OCI-LY3 (cell line): ENCODE results near the gene SUCLG2.

Experiments
- H2AFZ ChIP-seq: fragments of 200-600, 300-600 bp; shearing (Covaris generic); 2 replicates; pipeline ENCODE4 v1.6.0; 2014; ENCODE audit warnings: antibody characterized with exemption, low read depth, low read length
- H3K27ac ChIP-seq: fragments of 200-600, 300-600 bp; sonication (generic); 2 replicates; pipeline ENCODE4 v1.5.1; 2014; ENCODE audit warnings: mild to moderate bottlenecking, low read length, moderate library complexity, mixed read lengths
- H3K27me3 ChIP-seq: fragments of 200-600, 300-600 bp; sonication (generic); 2 replicates; pipeline ENCODE4 v1.6.1; 2014; ENCODE audit warnings: low read depth, low read length, mixed read lengths
- H3K36me3 ChIP-seq: fragments of 200-600, 300-600 bp; sonication (generic); replicated peaks from 2 replicates; pipeline ENCODE3; 2014; ENCODE audit warnings: low read depth, low read length, mixed read lengths
- H3K4me1 ChIP-seq: fragments of 300-600, 200-600 bp; sonication (generic); 2 replicates; pipeline ENCODE4 v1.6.1; 2014; ENCODE audit warnings: low read length, mixed read lengths
- H3K4me2 ChIP-seq: fragments of 200-600, 300-600 bp; sonication (generic); 2 replicates; pipeline ENCODE4 v1.6.1; 2014; ENCODE audit warnings: low read length, mixed read lengths
- H3K4me3 ChIP-seq: fragments of 300-600, 200-600 bp; sonication (generic); 2 replicates; pipeline ENCODE4 v1.5.1; 2014; ENCODE audit warnings: antibody characterized with exemption, mild to moderate bottlenecking, low read length, moderate library complexity
- H3K79me2 ChIP-seq: fragments of 300-600, 200-600 bp; shearing (Covaris generic); 2 replicates; pipeline ENCODE4 v1.6.1; 2014; ENCODE audit warnings: mild to moderate bottlenecking, low read length, mixed read lengths
- H3K9ac ChIP-seq: fragments of 300-600, 200-600 bp; shearing (Covaris generic); 2 replicates; pipeline ENCODE4 v1.6.0; 2014; ENCODE audit warnings: mild to moderate bottlenecking, low read length, moderate library complexity
- H3K9me3 ChIP-seq: fragments of 200-600, 300-600 bp; shearing (Covaris generic); 2 replicates; pipeline ENCODE4 v1.6.1; 2014; ENCODE audit warnings: low read length, mixed read lengths; ENCODE audit not compliant: insufficient read depth
- H4K20me1 ChIP-seq: fragments of 200-600, 300-600 bp; sonication (generic); 2 replicates; pipeline ENCODE4 v1.6.1; 2016; ENCODE audit warnings: low read length, mixed read lengths; ENCODE audit not compliant: insufficient read depth
- EZH2phosphoT487 ChIP-seq: fragments of 200-600 bp; shearing (Covaris generic); IDR thresholded peaks from 2 replicates; pipeline ENCODE4 v1.6.1; 2018; ENCODE audit warnings: antibody characterized with exemption, mixed run types, low read depth
- TF ChIP-seq, protein P1 (sequence below): fragments of 200-600, 300-600 bp; sonication (generic); IDR thresholded peaks from 2 replicates; pipeline ENCODE4 v1.5.1; 2014; ENCODE audit warnings: antibody characterized with exemption, low read length, low read depth

SUCLG2 gene

DNA sequence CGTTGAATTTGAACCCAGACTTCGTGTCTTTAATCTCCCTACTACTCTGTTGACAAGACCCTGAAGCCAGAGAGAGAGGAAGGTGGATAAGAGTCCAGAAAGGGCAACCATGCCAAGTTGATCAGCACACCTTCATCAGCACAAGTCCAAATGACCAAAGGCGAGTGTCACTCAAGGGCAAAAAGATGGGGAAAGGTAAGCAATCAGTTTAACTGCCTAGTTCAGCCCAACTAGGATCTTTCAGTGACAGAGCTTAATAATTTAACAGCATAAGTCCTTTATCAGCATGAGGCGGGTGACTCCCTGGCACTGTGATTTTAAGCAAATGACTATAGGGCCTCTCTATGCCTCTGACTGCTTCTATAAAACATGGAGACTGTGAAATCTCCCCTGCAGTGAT is 6.2 kb downstream of the SUCLG2 start:
- peaks cover 51% of the 10 kb centered on the region for H3K4me1 ChIP-seq
- H3K36me3 ChIP-seq: peaks cover 51% of the 10 kb centered on the region
- no peak overlapping the region for H3K4me3 ChIP-seq
- peaks cover 97% of the 10 kb centered on the region for H3K79me2 ChIP-seq
- TF ChIP-seq, protein P1, sequence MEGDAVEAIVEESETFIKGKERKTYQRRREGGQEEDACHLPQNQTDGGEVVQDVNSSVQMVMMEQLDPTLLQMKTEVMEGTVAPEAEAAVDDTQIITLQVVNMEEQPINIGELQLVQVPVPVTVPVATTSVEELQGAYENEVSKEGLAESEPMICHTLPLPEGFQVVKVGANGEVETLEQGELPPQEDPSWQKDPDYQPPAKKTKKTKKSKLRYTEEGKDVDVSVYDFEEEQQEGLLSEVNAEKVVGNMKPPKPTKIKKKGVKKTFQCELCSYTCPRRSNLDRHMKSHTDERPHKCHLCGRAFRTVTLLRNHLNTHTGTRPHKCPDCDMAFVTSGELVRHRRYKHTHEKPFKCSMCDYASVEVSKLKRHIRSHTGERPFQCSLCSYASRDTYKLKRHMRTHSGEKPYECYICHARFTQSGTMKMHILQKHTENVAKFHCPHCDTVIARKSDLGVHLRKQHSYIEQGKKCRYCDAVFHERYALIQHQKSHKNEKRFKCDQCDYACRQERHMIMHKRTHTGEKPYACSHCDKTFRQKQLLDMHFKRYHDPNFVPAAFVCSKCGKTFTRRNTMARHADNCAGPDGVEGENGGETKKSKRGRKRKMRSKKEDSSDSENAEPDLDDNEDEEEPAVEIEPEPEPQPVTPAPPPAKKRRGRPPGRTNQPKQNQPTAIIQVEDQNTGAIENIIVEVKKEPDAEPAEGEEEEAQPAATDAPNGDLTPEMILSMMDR: no peak
- TF ChIP-seq EZH2phosphoT487: no peak
- H3K27me3 ChIP-seq: no peaks in the 10 kb centered on the region
- H4K20me1 ChIP-seq: peaks cover 82% of the 10 kb centered on the region
- H3K4me2 ChIP-seq: no peak overlapping the region
- H3K9me3 ChIP-seq: no peaks in the 10 kb centered on the region
- no peak overlapping the region for H3K27ac ChIP-seq
- H3K9ac ChIP-seq: no peak overlapping the region
- H2AFZ ChIP-seq: no peak overlapping the region

DNA sequence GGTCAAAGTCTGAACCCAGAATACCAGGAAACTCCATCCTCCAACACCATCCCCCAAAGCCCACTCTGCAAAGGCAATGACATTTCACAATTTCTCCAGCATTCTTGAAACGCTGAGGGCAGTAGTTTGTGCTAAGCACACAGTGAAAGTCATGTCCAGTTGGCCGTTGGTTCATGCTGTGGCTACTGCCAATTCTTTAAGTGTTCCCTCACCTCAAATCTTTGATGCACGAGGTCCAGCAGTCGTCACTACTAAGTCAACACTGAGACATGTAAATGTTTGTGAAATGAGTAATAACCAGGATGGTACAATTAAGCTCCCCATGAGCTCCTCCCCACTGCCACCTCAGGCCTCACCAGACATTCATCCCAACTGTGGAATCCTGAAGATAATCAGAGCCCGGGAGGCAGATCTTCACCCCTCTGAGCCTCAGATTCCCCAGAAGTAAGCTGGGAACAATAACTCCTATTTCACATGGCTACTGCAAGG is 7.0 kb downstream of the SUCLG2 start:
- Histone ChIP-seq H3K36me3 (peaks cover 50% of the 10 kb centered on the region), H3K4me3 (no peak overlapping the region), H3K27me3 (no peaks in the 10 kb centered on the region), H3K27ac (no peak overlapping the region), H3K4me1 (peaks cover 43% of the 10 kb centered on the region), H4K20me1 (peaks cover 87% of the 10 kb centered on the region), H3K9me3 (no peaks in the 10 kb centered on the region), H3K9ac (no peak overlapping the region), H2AFZ (no peak overlapping the region), H3K4me2 (no peak overlapping the region), H3K79me2 (peaks cover 97% of the 10 kb centered on the region)
- TF ChIP-seq EZH2phosphoT487: no peak
- TF ChIP-seq, protein P1: no peak

DNA sequence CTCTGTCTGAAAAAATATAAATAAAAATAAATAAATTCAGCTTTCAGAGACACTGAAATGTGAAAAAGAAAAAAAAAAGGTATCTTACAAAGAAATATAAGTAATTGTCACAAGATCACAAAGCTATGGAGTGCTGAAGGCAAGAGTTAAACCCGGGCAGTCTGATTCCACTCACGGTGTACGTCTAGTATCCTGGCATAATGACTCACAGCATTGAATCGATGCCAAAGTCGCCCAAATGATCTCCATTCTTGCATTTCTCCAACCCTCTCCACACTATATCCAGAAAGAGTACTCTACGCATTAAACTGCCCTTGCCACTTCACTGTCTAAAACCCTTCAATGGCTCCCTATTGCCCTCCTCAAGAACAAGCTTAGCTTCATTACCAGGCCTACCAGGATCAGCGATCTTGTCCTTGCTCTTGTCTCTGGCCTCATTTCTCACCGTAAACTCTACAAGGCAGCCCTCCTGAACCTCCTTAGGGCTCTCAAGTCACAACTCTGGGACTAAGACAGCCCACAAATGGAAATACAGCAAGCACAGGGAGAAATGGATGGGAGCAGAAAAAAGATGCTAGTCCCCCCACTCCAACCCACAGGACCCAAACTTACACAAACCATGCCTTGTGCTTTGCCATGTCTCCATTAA is 7.7 kb downstream of the SUCLG2 start:
- Histone ChIP-seq H3K36me3 (peaks cover 43% of the 10 kb centered on the region), H3K9me3 (no peaks in the 10 kb centered on the region), H3K4me3 (no peak overlapping the region), H3K79me2 (peaks cover 97% of the 10 kb centered on the region), H3K4me1 (peaks cover 36% of the 10 kb centered on the region), H3K9ac (no peak overlapping the region), H3K27ac (no peak overlapping the region), H2AFZ (no peak overlapping the region), H4K20me1 (peaks cover 87% of the 10 kb centered on the region), H3K27me3 (no peaks in the 10 kb centered on the region), H3K4me2 (no peak overlapping the region)
- no peak for TF ChIP-seq EZH2phosphoT487
- TF ChIP-seq, protein P1: no peak

DNA sequence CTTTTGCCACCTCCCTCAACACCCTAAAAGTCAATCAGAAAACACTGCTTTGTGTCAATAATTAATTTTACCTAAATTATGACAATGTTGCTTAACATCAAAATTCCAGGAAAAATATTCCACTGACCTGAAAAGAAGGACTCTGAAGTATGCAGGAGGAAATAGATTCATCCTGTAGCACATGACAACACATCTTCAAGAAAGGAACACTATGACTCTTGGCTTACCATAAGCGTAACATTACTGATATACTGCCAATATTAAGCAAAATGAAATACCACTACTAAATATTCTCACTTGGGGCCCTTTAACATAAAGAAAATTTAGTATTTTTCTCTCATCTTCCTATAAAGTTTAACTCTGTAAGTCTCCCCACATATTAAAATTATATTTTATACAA is 9.6 kb downstream of the SUCLG2 start:
- H2AFZ ChIP-seq: no peak overlapping the region
- H3K4me3 ChIP-seq: no peak overlapping the region
- H3K4me1 ChIP-seq: peaks cover 18% of the 10 kb centered on the region
- H3K79me2 ChIP-seq: peaks cover 97% of the 10 kb centered on the region
- peaks cover 33% of the 10 kb centered on the region for H3K36me3 ChIP-seq
- H4K20me1 ChIP-seq: peaks cover 86% of the 10 kb centered on the region
- no peaks in the 10 kb centered on the region for H3K27me3 ChIP-seq
- no peaks in the 10 kb centered on the region for H3K9me3 ChIP-seq
- no peak overlapping the region for H3K4me2 ChIP-seq
- H3K27ac ChIP-seq: no peak overlapping the region
- TF ChIP-seq, protein P1: no peak
- TF ChIP-seq EZH2phosphoT487: no peak
- no peak overlapping the region for H3K9ac ChIP-seq
